NCI-H1417 (cell line): ENCODE measurements around the gene ENG.

Source experiments
- DNase-seq, 3 experiments: peaks; one replicate each; lab custom pipeline; 2025; lab: John Stamatoyannopoulos, UW

The ENG gene

DNA sequence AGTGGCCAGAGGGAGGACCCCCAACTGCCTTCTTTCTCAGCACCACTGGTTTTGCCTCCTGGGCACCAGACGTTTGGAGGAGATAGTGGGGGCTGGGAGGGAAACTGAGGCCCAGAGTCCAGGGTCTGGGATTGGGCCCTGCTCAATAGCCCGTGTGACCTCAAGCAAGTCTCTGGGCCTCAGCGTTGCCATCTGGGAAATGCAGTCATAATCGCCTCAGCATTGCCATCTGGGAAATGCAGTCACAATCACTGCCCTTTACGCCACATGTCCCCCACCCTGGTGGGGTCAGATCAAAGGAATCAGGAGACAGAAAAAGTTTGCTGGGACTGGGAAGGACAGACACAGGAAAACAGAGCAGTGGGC is 77.6 kb downstream of the ENG start:
- DNase-seq = no peak

DNA sequence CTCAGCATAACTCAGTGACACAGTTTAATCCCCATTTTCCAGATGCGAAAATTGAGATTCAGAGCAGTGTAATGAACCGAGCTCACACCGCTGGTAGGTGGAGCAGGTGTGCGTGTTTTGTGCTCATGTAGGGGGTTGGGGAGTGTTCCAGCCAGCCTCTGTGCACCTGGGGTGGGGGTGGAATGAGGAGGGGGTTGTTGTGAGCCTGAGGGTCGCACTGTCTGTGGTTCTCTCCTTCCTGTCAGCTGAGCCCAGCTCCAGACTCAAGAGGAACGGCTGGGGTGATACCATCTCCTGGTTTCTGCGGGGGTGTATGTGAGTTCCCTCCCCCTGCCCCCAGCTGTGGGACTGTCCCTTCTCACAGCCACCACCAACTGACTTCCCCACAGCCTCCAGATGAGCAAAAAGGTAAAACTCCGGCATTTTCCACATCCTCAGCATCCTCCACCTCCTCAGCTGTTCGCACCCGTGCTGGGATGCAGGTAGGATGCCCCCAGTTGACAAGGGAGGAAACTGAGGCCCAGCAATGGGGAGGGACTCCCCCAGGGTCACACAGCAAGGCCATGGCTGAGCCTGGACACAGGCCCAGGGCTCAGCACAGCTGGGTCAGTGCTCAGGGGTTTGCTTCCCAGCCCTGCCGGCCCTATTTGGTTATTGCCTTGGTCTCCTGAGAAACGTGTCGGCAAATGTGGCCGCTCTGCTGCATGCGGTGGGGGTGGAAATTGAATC is 78.1 kb downstream of the ENG start:
- peak in 2 of 3 experiments; percentile 24 to 61 for DNase-seq

DNA sequence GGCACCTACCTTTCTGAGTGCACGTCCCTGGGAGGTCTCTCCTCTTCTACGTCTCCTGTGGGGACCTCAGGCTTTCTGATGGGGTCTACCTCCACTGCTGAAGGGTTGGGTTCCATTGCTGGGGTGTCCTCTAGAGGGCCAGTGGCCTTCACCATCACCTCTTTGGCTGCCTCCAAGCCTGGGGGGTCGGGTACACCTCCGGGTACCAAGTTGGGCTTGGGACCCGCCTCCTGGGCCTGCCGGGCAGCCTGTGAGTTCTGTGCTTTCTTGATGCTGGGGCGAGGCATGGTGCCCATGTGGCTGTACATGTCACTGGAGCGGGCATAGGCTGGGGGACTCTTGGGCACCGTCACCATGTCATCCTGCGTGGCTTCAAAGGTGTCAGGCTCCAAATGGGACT is 80.5 kb downstream of the ENG start:
- no peak for DNase-seq

DNA sequence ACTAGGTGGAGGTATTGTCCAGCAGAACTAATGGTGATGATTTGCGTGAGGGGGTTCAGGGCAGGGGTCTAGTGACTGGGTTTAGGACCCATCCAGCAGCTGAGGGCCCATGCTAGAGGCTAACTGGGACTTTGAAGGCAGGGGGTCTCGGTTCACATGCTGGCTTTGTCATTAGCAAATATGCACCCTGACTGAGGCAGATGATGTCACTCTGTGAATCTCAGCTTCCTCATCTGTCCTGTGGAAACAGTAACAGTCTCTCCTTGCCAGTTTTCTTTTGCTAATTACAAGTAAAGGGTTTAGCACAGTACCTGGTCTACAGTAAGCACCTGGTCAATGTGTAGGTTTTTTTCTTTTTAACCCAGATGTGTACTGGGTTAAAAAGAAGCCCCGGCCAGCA is 81.2 kb downstream of the ENG start:
- no peak for DNase-seq

DNA sequence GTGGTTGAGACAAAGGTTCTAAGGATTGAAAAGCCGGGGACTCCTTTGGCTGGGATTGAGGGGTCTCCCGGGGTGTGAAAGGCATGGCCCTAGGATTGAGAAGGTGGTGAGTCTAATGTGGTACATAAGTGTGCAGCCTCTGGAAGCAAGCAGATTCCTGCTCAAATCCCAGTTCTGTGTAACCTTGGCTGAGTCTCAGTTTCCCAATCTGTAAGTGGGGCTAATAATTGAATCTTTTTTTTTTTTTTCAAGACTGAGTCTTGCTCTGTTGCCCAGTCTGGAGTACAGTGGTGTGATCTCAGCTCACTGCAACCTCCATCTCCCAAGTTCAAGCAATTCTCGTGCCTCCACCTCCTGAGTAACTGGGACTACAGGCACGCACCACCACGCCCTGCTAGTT is 81.9 kb downstream of the ENG start:
- no peak for DNase-seq

DNA sequence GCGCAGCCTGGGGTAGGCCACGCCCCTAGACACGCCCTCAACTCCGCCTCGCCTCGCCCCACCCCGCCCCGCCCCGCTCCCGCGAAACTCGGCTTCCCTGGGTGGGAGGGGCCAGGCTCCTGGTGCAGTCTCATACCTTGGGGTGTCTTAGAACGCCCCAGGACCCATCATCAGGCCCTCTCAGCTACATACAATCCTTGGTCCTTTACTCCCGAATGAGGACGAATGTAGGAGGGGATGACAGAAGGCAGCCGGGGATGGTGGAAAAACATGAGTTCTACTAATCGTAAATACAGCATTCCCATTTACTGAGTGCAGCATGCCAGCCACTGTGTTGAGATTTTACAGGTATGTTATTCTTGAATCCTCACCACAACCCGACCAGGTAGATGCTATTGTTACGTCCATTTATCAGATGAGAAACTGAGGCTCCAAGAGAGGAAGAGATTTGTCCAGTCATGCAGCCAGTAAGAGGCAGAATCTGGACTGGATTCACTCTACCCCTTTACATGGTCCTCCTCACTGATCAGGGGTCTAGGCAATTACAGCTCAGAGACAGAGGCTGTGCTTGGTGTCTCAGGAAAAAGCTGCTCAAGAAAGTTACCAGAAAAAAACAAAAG is 82.8 kb downstream of the ENG start:
- DNase-seq = no peak

DNA sequence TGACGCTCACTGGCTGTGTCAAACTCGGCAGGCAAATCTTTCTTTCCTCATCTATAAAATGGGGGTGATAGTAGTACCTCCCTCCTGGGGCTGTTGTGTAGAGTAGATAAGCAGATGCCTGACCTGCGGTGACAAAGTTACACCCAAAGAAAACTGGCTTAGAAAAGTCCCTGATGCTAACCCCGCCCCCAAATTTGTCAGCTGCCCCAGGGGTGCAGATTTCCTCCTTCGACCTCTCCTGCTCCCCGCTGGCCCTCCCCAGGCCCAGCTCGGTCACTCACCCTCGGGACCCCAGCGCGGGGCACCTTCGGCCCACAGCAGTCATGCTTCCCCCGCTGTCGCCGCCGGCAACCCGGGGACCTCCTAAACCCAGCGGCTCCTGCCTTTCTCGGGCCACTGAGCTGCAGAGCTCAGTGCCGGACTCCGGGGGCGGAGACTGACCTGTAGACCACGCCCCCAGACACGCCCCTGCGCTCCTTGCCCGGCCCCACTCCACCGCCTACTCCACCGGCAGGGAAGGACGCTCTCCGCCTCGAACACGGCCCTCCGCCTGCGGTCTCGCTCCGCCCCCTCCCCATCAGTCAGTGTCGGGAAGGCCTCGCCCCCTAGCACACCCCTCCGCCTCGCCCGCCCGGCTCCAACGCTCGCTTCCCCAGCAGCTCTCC is 83.4 kb downstream of the ENG start:
- peak; percentile 88 to 99 (median 97) for DNase-seq

DNA sequence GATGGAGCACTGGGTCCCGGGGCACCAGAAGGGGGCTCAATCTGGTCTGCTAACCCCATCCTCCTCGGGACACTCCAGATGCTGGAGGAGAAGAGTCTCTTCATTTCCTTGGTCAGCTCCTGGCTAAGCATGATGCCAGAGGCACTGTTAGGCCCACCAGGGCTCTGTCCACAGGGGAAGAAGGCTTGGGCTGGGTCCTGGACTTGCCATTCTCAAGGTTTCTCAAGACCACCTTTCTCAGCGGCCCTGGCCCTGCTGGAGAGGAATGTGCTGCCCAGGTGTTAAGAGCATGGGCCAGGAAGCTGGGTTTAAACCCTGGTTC is 83.9 kb downstream of the ENG start:
- DNase-seq = no peak

DNA sequence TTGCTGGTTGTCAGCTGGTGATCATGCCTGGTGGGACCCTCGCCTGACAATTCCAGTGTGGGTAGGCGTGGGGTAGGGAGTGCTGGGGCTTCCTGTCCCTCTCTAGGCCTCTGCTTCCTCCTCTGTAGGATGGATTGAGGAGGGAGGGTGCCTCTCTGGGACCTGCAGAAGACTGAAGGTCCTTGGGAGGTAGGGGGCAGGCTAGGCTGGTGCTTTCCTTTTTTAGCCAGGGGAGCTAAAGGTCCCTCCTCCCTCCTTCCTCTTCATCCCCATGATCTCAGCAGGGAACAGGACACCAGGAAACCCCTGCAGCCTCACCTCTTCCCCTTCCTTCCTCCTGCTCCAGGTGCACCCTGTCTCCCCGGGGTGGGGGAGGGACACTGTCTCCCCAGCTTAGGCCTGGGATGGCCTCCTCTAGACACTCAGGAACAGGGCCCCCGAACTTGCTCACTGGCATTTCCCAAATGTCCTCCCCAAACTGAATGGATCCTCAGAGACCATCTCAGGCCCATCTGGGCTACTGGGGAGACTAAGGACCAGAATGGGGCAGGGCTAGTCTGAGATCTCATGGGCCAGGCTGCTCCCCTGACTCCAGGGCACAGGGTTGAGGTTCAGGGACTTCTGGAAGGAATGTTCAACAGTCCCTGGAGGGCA is 84.4 kb downstream of the ENG start:
- no peak for DNase-seq

DNA sequence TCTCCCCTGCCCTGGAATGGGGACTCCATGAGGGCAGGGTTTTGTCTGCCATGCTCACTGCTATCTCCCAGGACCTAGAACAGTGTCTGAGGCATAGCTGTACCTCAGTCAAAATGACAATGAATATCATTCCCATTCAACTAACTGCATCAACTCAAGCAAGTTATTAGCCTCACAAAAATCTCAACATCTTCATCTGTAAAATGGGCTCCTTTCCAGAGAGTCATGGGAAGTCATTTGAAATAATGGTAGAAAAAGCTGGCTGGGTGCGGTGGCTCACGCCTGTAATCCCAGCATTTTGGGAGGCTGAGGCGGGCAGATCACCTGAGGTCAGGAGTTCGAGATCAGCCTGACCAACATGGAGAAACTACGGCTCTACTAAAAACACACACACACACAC is 85.4 kb downstream of the ENG start:
- no peak for DNase-seq

DNA sequence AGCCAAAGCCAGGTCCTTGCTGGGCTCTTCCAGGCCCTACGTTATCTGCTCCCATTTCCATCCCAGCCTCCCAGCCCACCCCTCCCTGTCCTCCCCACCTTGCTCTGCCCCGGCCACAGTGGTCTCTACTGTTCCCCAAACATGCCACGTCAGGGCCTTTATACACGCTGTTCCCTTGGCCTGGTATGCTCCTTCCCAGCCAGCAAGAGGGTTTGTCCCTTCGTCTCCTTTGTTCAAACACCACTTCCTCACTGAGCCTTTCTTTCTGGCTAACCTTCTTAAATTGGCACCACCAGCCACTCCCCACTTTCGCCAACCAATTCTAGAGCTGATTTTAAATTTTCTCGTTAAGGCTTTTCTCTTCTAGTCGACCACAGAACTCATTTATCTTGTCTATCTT is 85.8 kb downstream of the ENG start:
- no peak for DNase-seq

DNA sequence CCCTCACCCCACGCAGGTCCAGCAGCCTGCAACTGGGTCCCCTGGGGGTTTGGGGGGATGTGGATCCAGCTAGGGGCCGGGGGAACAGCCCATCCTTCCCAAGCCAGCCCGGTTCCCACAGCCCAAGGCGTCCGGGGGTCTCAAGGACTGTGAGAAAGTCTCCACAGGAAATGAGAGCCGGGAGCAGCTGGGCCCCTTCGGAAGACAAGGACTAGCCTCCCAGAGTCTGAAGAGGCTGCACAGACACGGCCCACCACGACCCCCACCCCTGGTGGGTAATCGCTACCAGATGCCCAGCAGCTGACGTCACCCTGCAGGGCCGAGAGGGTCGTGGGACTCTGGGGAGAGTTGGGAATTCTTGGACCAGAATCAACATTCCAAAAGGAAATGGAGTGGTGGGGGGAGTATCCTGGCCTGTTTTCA is 86.5 kb downstream of the ENG start:
- no peak for DNase-seq

DNA sequence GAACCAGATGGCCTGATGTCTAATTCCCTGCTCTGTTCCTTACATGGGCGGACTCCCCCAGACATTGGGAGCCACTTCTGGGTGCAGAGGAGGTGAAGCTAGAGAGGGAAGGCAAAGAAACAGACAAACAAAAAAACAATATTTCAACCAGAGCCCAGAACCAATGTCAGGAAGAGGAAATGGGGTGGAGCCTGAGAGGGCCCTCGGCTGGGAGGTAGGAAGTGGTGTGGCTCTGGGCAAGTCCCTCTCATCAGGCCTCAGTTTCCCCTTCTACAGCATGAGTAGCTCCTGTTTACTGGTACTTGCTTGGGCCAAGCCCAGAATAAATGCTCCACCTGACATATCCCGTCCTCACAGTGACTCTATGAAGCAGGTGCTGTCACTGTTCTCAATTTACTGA is 87.0 kb downstream of the ENG start:
- DNase-seq = no peak

DNA sequence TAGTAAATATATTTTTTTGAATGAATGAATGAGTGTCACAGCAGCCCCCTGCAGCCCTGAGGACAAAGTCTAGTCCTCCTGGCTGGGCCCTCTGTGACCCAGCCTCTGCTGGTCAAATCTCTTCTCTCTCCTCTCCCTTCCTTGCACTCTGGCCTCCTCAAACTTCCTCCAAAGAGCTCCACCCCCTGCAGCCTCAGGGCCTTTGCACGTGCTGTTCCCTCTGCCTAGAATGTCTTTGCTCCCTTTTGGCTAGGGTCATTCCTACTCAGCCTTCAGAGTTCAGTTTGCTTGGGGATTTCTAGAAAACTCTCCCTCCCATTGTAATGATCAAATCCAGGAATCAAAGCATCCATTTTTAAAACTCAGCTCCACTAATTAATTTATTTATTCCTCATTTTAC is 89.0 kb downstream of the ENG start:
- DNase-seq = no peak
